H9 (cell line): ENCODE data around the gene RGL2. TPM values are rescaled to one million over a fixed set of nuclear protein-coding genes. Genes with fewer than 3 reads are reported as not detected.
A peak's percentile ranks its signal among the peaks of the same experiment; 100 is the strongest.

ENCODE experiments used
- DNase-seq: peaks from one replicate; pipeline ENCODE4 v3.0.0-alpha.2; 2017
- H2AFZ ChIP-seq: one replicate; pipeline ENCODE4 v1.6.1; 2013; ENCODE audit warnings: mild to moderate bottlenecking, low read length, control low read depth, moderate library complexity
- H2AK5ac ChIP-seq: 2 replicates; pipeline ENCODE4 v1.6.1; 2013; ENCODE audit warnings: low read length, control low read depth, mixed read lengths; ENCODE audit not compliant: insufficient read length
- H2BK120ac ChIP-seq: one replicate; pipeline ENCODE4 v1.6.1; 2013; ENCODE audit warnings: low read depth, mild to moderate bottlenecking, low read length, control low read depth, inconsistent platforms; ENCODE audit not compliant: poor library complexity, severe bottlenecking
- H2BK12ac ChIP-seq: 2 replicates; pipeline ENCODE4 v1.6.1; 2013; ENCODE audit warnings: low read length, control low read depth, mixed read lengths, low read depth; ENCODE audit not compliant: insufficient read length
- H2BK15ac ChIP-seq: 2 replicates; pipeline ENCODE4 v1.6.1; 2013; ENCODE audit warnings: low read depth, low read length, control low read depth
- H2BK20ac ChIP-seq: one replicate; pipeline ENCODE4 v1.6.1; 2013; ENCODE audit warnings: low read depth, mild to moderate bottlenecking, low read length, control low read depth, inconsistent platforms; ENCODE audit not compliant: poor library complexity, severe bottlenecking
- H2BK5ac ChIP-seq: 2 replicates; pipeline ENCODE4 v1.6.1; 2013; ENCODE audit warnings: low read length, control low read depth, mixed read lengths; ENCODE audit not compliant: insufficient read length
- H3K14ac ChIP-seq: 2 replicates; pipeline ENCODE4 v1.6.1; 2013; ENCODE audit warnings: low read length, control low read depth; ENCODE audit not compliant: insufficient read depth
- H3K18ac ChIP-seq: 2 replicates; pipeline ENCODE4 v1.6.1; 2013; ENCODE audit warnings: low read depth, mild to moderate bottlenecking, mixed read lengths, low read length, control low read depth; ENCODE audit not compliant: insufficient read length
- H3K23ac ChIP-seq: 2 replicates; pipeline ENCODE4 v1.6.1; 2013; ENCODE audit warnings: low read length, control low read depth, mixed read lengths, low read depth; ENCODE audit not compliant: insufficient read length
- H3K23me2 ChIP-seq: 2 replicates; pipeline ENCODE4 v1.6.1; 2013; ENCODE audit warnings: low read depth, mild to moderate bottlenecking, mixed read lengths, low read length, control low read depth; ENCODE audit not compliant: insufficient read length, poor library complexity, severe bottlenecking
- H3K27ac ChIP-seq: 2 replicates; pipeline ENCODE4 v1.5.1; 2013; ENCODE audit warnings: low read length, control low read depth, mixed read lengths, low read depth; ENCODE audit not compliant: insufficient read length
- H3K27me3 ChIP-seq: 2 replicates; pipeline ENCODE4 v1.6.1; 2013; ENCODE audit warnings: low read length, control low read depth, inconsistent platforms; ENCODE audit not compliant: insufficient read depth
- H3K4ac ChIP-seq: 2 replicates; pipeline ENCODE4 v1.6.1; 2013; ENCODE audit warnings: low read depth, mild to moderate bottlenecking, control low read depth, inconsistent platforms, low read length, moderate library complexity
- H3K4me1 ChIP-seq: 2 replicates; pipeline ENCODE4 v1.6.1; 2013; ENCODE audit warnings: low read length, control low read depth, inconsistent platforms; ENCODE audit not compliant: insufficient read depth
- H3K4me2 ChIP-seq: 2 replicates; pipeline ENCODE4 v1.6.1; 2013; ENCODE audit warnings: low read length, control low read depth, mixed read lengths; ENCODE audit not compliant: insufficient read length, insufficient read depth
- H3K56ac ChIP-seq: 2 replicates; pipeline ENCODE4 v1.6.1; 2013; ENCODE audit warnings: low read depth, mild to moderate bottlenecking, mixed read lengths, low read length, control low read depth; ENCODE audit not compliant: insufficient read length
- H3K79me1 ChIP-seq: 2 replicates; pipeline ENCODE4 v1.6.1; 2013; ENCODE audit warnings: low read depth, mild to moderate bottlenecking, moderate library complexity, low read length, control low read depth, inconsistent platforms; ENCODE audit not compliant: insufficient read depth, poor library complexity, severe bottlenecking
- H3K79me2 ChIP-seq: 2 replicates; pipeline ENCODE4 v1.6.1; 2013; ENCODE audit warnings: low read length, control low read depth, inconsistent platforms; ENCODE audit not compliant: insufficient read depth
- H3K9ac ChIP-seq: 2 replicates; pipeline ENCODE4 v1.6.1; 2013; ENCODE audit warnings: low read length, control low read depth, mixed read lengths; ENCODE audit not compliant: insufficient read length; ENCODE audit errors: extremely low read depth
- H3K9me3 ChIP-seq: one replicate; pipeline ENCODE4 v1.6.1; 2013; ENCODE audit warnings: low read depth, low read length, inconsistent platforms; ENCODE audit not compliant: control insufficient read depth
- H3T11ph ChIP-seq: one replicate; pipeline ENCODE4 v1.6.1; 2013; ENCODE audit warnings: mild to moderate bottlenecking, low read length, control low read depth, inconsistent platforms
- H4K20me1 ChIP-seq: one replicate; pipeline ENCODE4 v1.6.1; 2013; ENCODE audit not compliant: control insufficient read depth, insufficient read length, insufficient read depth
- H4K5ac ChIP-seq: 2 replicates; pipeline ENCODE4 v1.6.1; 2013; ENCODE audit warnings: low read depth, mild to moderate bottlenecking, mixed read lengths, low read length, control low read depth; ENCODE audit not compliant: insufficient read length
- H4K8ac ChIP-seq: replicated peaks from 2 replicates; pipeline ENCODE4 v1.6.1; 2013; ENCODE audit warnings: low read length, control low read depth, mixed read lengths, low read depth; ENCODE audit not compliant: insufficient read length
- H4K91ac ChIP-seq: 2 replicates; pipeline ENCODE4 v1.6.1; 2013; ENCODE audit warnings: low read depth, mild to moderate bottlenecking, moderate library complexity, mixed read lengths, low read length, control low read depth; ENCODE audit not compliant: insufficient read length
- H3K27ac Mint-ChIP-seq, 3 experiments: 2 replicates in 2 of 3; 3 replicates in 1 of 3; pipeline ENCODE4 v1.8.0; 2020 to 2021; ENCODE audit warnings: mixed read lengths in 3 of 3, mild to moderate bottlenecking in 1 of 3, moderate library complexity in 1 of 3
- H3K27me3 Mint-ChIP-seq: 2 replicates; pipeline ENCODE4 v1.8.0; 2021; ENCODE audit warnings: low read depth, mild to moderate bottlenecking, moderate library complexity, mixed read lengths
- H3K36me3 Mint-ChIP-seq, 3 experiments: 2 replicates in 2 of 3; 3 replicates in 1 of 3; pipeline ENCODE4 v1.8.0; 2020 to 2021; ENCODE audit warnings: low read depth in 3 of 3, mixed read lengths in 3 of 3; ENCODE audit not compliant: insufficient read depth in 1 of 3
- H3K4me1 Mint-ChIP-seq, 2 experiments: 2 replicates each; pipeline ENCODE4 v1.8.0; 2020; ENCODE audit warnings: mixed read lengths in 2 of 2
- H3K4me3 Mint-ChIP-seq, 2 experiments: 2 replicates in 1 of 2; 3 replicates in 1 of 2; pipeline ENCODE4 v1.8.0; 2020 to 2021; ENCODE audit warnings: mild to moderate bottlenecking in 2 of 2, mixed read lengths in 2 of 2, moderate library complexity in 1 of 2
- H3K9me3 Mint-ChIP-seq, 2 experiments: 2 replicates in 1 of 2; 3 replicates in 1 of 2; pipeline ENCODE4 v1.8.0; 2020; ENCODE audit warnings: mild to moderate bottlenecking in 2 of 2, mixed read lengths in 2 of 2, moderate library complexity in 1 of 2
- WGBS: extraction: QIAGEN DNeasy Blood & Tissue Kit; methylation state at CpG from one replicate; pipeline ENCODE4 v1.1.7; 2013; ENCODE audit warnings: missing lambda C conversion rate, low lambda C conversion rate, mixed read lengths; ENCODE audit not compliant: insufficient read length; ENCODE audit errors: extremely low coverage; 5-methylcytosine and 5-hydroxymethylcytosine counted together
- total RNA-seq: library from RNA; stranded (reverse); gene quantifications from 2 replicates; pipeline ENCODE4 v1.2.1, GENCODE V29; 2021
- TF ChIP-seq, protein P1 (sequence below): fragments of 200-600 bp; sonication (generic); conservative IDR thresholded peaks from 3 replicates; pipeline ENCODE4 v1.8.0; 2021; ENCODE audit warnings: antibody characterized with exemption, mild to moderate bottlenecking

RGL2 gene
- total RNA-seq, 1 experiment from 2014 or later = 74.3 TPM

- Histone ChIP-seq H2BK20ac (no peak overlapping the region), H3K9me3 (no peaks in the 10 kb centered on the region), H3K27me3 (no peaks in the 10 kb centered on the region), H4K91ac (no peak overlapping the region), H4K20me1 (no peaks in the 10 kb centered on the region), H3K79me1 (no peaks in the 10 kb centered on the region), H3K4me1 (no peaks in the 10 kb centered on the region), H2AK5ac (no peak overlapping the region), H2BK120ac (no peak overlapping the region), H3K14ac (no peak overlapping the region; the same call in 1 of the 2 replicates), H2BK15ac (no peak overlapping the region), H3K79me2 (peaks cover 3% of the 10 kb centered on the region; the same call in 1 of the 2 replicates), H3K18ac (peak overlapping the region; percentile 78), H3K27ac (no peak overlapping the region), H3K4me2 (peak overlapping the region; percentile 90), H3T11ph (no peak overlapping the region), H3K9ac (peak overlapping the region; percentile 34), H3K56ac (no peak overlapping the region), H2BK5ac (no peak overlapping the region), H2BK12ac (no peak overlapping the region), H2AFZ (no peak overlapping the region), H3K23me2 (peaks cover 22% of the 10 kb centered on the region), H4K5ac (no peak overlapping the region), H3K23ac (no peak overlapping the region), H3K4ac (no peak overlapping the region), H4K8ac (no peak overlapping the region)
- peaks cover 12 to 20% of the 10 kb centered on the region in 2 experiments for H3K4me1 Mint-ChIP-seq
- no peak for DNase-seq
- TF ChIP-seq, protein P1, sequence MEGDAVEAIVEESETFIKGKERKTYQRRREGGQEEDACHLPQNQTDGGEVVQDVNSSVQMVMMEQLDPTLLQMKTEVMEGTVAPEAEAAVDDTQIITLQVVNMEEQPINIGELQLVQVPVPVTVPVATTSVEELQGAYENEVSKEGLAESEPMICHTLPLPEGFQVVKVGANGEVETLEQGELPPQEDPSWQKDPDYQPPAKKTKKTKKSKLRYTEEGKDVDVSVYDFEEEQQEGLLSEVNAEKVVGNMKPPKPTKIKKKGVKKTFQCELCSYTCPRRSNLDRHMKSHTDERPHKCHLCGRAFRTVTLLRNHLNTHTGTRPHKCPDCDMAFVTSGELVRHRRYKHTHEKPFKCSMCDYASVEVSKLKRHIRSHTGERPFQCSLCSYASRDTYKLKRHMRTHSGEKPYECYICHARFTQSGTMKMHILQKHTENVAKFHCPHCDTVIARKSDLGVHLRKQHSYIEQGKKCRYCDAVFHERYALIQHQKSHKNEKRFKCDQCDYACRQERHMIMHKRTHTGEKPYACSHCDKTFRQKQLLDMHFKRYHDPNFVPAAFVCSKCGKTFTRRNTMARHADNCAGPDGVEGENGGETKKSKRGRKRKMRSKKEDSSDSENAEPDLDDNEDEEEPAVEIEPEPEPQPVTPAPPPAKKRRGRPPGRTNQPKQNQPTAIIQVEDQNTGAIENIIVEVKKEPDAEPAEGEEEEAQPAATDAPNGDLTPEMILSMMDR = no peak
- no peaks in the 10 kb centered on the region for H3K9me3 Mint-ChIP-seq
- H3K36me3 Mint-ChIP-seq = peaks cover 19 to 40% (median 38%) of the 10 kb centered on the region in 3 experiments
- H3K4me3 Mint-ChIP-seq = peak overlapping the region; percentile 98 to 100
- no CpG with 5 or more reads among the region's 12 CpGs for WGBS
- H3K27ac Mint-ChIP-seq = peak overlapping the region in 1 of 3 experiments; percentile 96; a peak in 3 of 7 replicates
- H3K27me3 Mint-ChIP-seq = no peaks in the 10 kb centered on the region
Observed at GRCh38 chr6:33296797-33297405, 1.8 kb downstream of the RGL2 start.
